K562 (cell line): ENCODE measurements around the gene BRD7. TPM values are rescaled to one million over a fixed set of nuclear protein-coding genes. Genes with fewer than 3 reads are reported as not detected.

Experiments
- ATAC-seq: fragments of 200-7000 bp; cut with Tn5 transposase; 3 replicates; pipeline ENCODE4 v1.9.1; 2020; ENCODE audit warnings: moderate library complexity
- BruUV-seq: library from RNA; stranded (reverse); fragments of 400-500 nt; replicated peaks from 2 replicates; lab custom pipeline; 2021; lab: Mats Ljungman, UMichigan
- CTCF ChIA-PET: fragments of 300-600 bp; formaldehyde crosslinking; extraction: SDS; loops from one replicate; lab custom pipeline; 2021; ENCODE audit warnings: low intra/inter-chr PET ratio; lab: Yijun Ruan, JAX
- POLR2A ChIA-PET: fragments of 300-600, 350-650 bp; sonication (Branson Sonifier 250); formaldehyde crosslinking; extraction: SDS; loops from one replicate; lab custom pipeline; 2021; ENCODE audit warnings: antibody characterized with exemption, inconsistent platforms; lab: Yijun Ruan, JAX
- DNase-seq, 4 experiments: peaks; one replicate each; pipeline versions ENCODE4 v3.0.0 to v3.0.0-alpha.2; 2011 to 2018; ENCODE audit warnings: low spot score in 3 of 4, mixed read lengths in 3 of 4; ENCODE audit errors: extremely low read depth in 1 of 4
- FAIRE-seq: peaks from 2 replicates; lab custom pipeline; 2011; peaks lifted over from hg19 to GRCh38; lab: Jason Lieb, UNC
- H2AFZ ChIP-seq: 2 replicates; pipeline ENCODE4 v1.6.0; 2011; ENCODE audit warnings: low read depth, low read length, control low read depth, inconsistent platforms
- H3K27ac ChIP-seq: fragments of 200-600 bp; 3 replicates; pipeline ENCODE4 v1.8.0; 2011; ENCODE audit warnings: low read depth, mild to moderate bottlenecking, control low read depth, inconsistent platforms, low read length, moderate library complexity, mixed read lengths; ENCODE audit errors: extremely low read depth
- H3K27me3 ChIP-seq, 2 experiments: fragments of 300-600 bp in 1 of 2; 2 replicates in 1 of 2; 3 replicates in 1 of 2; pipeline versions ENCODE4 v1.6.0 to v1.8.0; 2011; ENCODE audit warnings: inconsistent platforms in 2 of 2, low read length in 2 of 2, mild to moderate bottlenecking in 1 of 2, mixed read lengths in 1 of 2, moderate library complexity in 1 of 2; ENCODE audit not compliant: control insufficient read depth in 2 of 2, insufficient read depth in 2 of 2
- H3K36me3 ChIP-seq: fragments of 300-600 bp; 3 replicates; pipeline ENCODE4 v1.8.0; 2011; ENCODE audit warnings: mild to moderate bottlenecking, low read length, inconsistent platforms; ENCODE audit not compliant: control insufficient read depth, insufficient read depth
- H3K4me1 ChIP-seq, 2 experiments: fragments of 200-600 bp in 1 of 2; replicated peaks in 1 of 2; 2 replicates in 1 of 2; 3 replicates in 1 of 2; pipeline versions ENCODE4 v1.5.1 to v1.8.0; 2011; ENCODE audit warnings: inconsistent platforms in 2 of 2, low read length in 2 of 2, mild to moderate bottlenecking in 1 of 2, mixed read lengths in 1 of 2, moderate library complexity in 1 of 2; ENCODE audit not compliant: control insufficient read depth in 2 of 2, insufficient read depth in 2 of 2
- H3K4me2 ChIP-seq: 2 replicates; pipeline ENCODE4 v1.6.1; 2011; ENCODE audit warnings: low read length, control low read depth, inconsistent platforms, mixed read lengths; ENCODE audit not compliant: insufficient read depth
- H3K4me3 ChIP-seq: fragments of 200-600 bp; sonication (generic), shearing (Covaris generic); 2 replicates; pipeline ENCODE4 v1.5.1; 2016; ENCODE audit warnings: control low read depth, inconsistent platforms
- H3K79me2 ChIP-seq: fragments of 200-600 bp; 3 replicates; pipeline ENCODE4 v1.8.0; 2011; ENCODE audit warnings: low read length, inconsistent platforms; ENCODE audit not compliant: control insufficient read depth, insufficient read depth
- H3K9ac ChIP-seq, 2 experiments: 2 replicates each; pipeline versions ENCODE4 v1.6.0 to v1.6.1; 2011; ENCODE audit warnings: low read depth in 2 of 2, low read length in 2 of 2, control low read depth in 1 of 2, inconsistent platforms in 1 of 2, mild to moderate bottlenecking in 1 of 2, mixed read lengths in 1 of 2; ENCODE audit not compliant: insufficient read depth in 1 of 2
- H3K9me1 ChIP-seq: one replicate; pipeline ENCODE4 v1.6.0; 2011; ENCODE audit warnings: inconsistent platforms, mild to moderate bottlenecking, low read length, moderate library complexity; ENCODE audit not compliant: control insufficient read depth, insufficient read depth
- H3K9me3 ChIP-seq: replicated peaks from 2 replicates; pipeline ENCODE4 v1.5.1; 2011; ENCODE audit warnings: low read depth, low read length, inconsistent platforms; ENCODE audit not compliant: control insufficient read depth, insufficient read depth
- H4K20me1 ChIP-seq: replicated peaks from 2 replicates; pipeline ENCODE4 v1.6.1; 2011; ENCODE audit warnings: low read length, inconsistent platforms, mixed read lengths; ENCODE audit not compliant: control insufficient read depth, insufficient read depth
- CBFB ChIP-seq: sonication (generic); formaldehyde crosslinking; IDR thresholded peaks from 2 replicates; pipeline ENCODE4 v1.4.0; 2020; ENCODE audit warnings: mild to moderate bottlenecking, missing genetic modification reagents
- FOXJ3 ChIP-seq: sonication (generic); formaldehyde crosslinking; IDR thresholded peaks from 2 replicates; pipeline ENCODE4 v1.4.0; 2020; ENCODE audit warnings: mild to moderate bottlenecking, missing genetic modification reagents
- POLR2A ChIP-seq: fragments of 450-650 bp; conservative IDR thresholded peaks from 2 replicates; pipeline ENCODE4 v1.6.1; 2016
- POLR2AphosphoS2 ChIP-seq: IDR thresholded peaks from 2 replicates; pipeline ENCODE4 v1.6.1; 2012; ENCODE audit warnings: low read length, improper control_type of control experiment
- POLR2AphosphoS5 ChIP-seq: IDR thresholded peaks from 2 replicates; pipeline ENCODE4 v1.6.1; 2011; ENCODE audit warnings: mild to moderate bottlenecking, low read depth, low read length, moderate library complexity; ENCODE audit not compliant: control insufficient read depth, insufficient read depth
- POLR2G ChIP-seq: fragments of 200-400 bp; formaldehyde crosslinking; IDR thresholded peaks from 2 replicates; pipeline ENCODE4 v1.6.1; 2017; ENCODE audit warnings: low read depth, mild to moderate bottlenecking, antibody characterized with exemption, low read length, moderate library complexity
- ZBTB34 ChIP-seq: fragments of 250-450 bp; sonication (Bioruptor Pico); IDR thresholded peaks from 2 replicates; pipeline ENCODE4 v1.8.0; 2021; ENCODE audit warnings: mild to moderate bottlenecking, moderate library complexity
- ZNF197 ChIP-seq: fragments of 200-800 bp; sonication (Bioruptor generic); IDR thresholded peaks from 2 replicates; pipeline ENCODE4 v1.6.1; 2016; ENCODE audit warnings: low read depth, missing genetic modification characterization, missing compliant biosample characterization
- WGBS: fragments of 100-300 bp; shearing (Covaris generic); methylation state at CpG from one replicate; pipeline ENCODE4 v1.1.6; 2016; ENCODE audit warnings: low coverage, mixed read lengths; ENCODE audit not compliant: insufficient coverage; ENCODE audit errors: missing lambda C conversion rate; 5-methylcytosine and 5-hydroxymethylcytosine counted together
- in situ Hi-C: fragments of 300-500 bp; cut with MboI; formaldehyde crosslinking; loops from 4 replicates; pipeline ENCODE4 v1.15.0; 2018; ENCODE audit warnings: inconsistent platforms, mixed read lengths
- intact Hi-C: fragments of 100-400 bp; cut with micrococcal nuclease; formaldehyde crosslinking; loops from 2 replicates; pipeline ENCODE4 v1.14.2; 2022
- polyA plus RNA-seq, 8 experiments: library from polyadenylated mRNA; depleted of rRNA in 4 of 8; stranded (reverse) in 5 of 8; unstranded in 3 of 8; fragments of >200 nt; fragmentation: Nextera tagmentation in 2 of 8; fragmentation: Illumina TruSeq in 1 of 8; extraction: Ambion mirVana in 2 of 8; extraction: Trizol in 1 of 8; gene quantifications; 2 replicates each; pipeline versions ENCODE4 v1.2.1 to v1.2.3, GENCODE V29; 2011 to 2014; ENCODE audit warnings: inconsistent platforms in 1 of 8, missing spikeins in 1 of 8
- total RNA-seq, 7 experiments: library from RNA; depleted of rRNA in 6 of 7; stranded (reverse); fragments of >200 nt in 6 of 7; fragmentation: Illumina TruSeq in 2 of 7; extraction: Trizol in 2 of 7; gene quantifications; 2 replicates each; pipeline versions ENCODE4 v1.2.1 to v1.2.3, GENCODE V29; 2011 to 2021; ENCODE audit warnings: low replicate concordance in 1 of 7
- TF ChIP-seq, protein P1 (sequence below): fragments of 250-450 bp; sonication (Bioruptor Pico); IDR thresholded peaks from 2 replicates; pipeline ENCODE4 v1.9.0; 2021; ENCODE audit warnings: mild to moderate bottlenecking, inconsistent platforms

Gene BRD7
- total and polyA plus RNA-seq, 9 of the 15 experiments (the other 6 are each of a cell fraction or from before 2014, with no cell fraction given) = 20.6 to 101 (median 68.7) TPM

- H3K4me2 ChIP-seq = no peak overlapping the region
- no peak for ATAC-seq
- no TSS peak for BruUV-seq
- in situ Hi-C loops (no loop called here), intact Hi-C loops (no loop called here)
- no peak overlapping the region for H3K27ac ChIP-seq
- H3K9ac ChIP-seq = no peak overlapping the region
- TF ChIP-seq POLR2A = peak; percentile 44; the same call in 1 of the 2 replicates
- TF ChIP-seq POLR2G = peak; percentile 14; the same call in 1 of the 2 replicates
- no peak for TF ChIP-seq FOXJ3
- no peaks in the 10 kb centered on the region for H3K27me3 ChIP-seq
- no peak for FAIRE-seq
- ChIA-PET CTCF (no interaction called here), POLR2A (no interaction called here)
- no peaks in the 10 kb centered on the region; the same call in 1 of the 2 replicates for H4K20me1 ChIP-seq
- 77% methylated on average over 10 of the region's 10 CpGs for WGBS
- no peaks in the 10 kb centered on the region for H3K79me2 ChIP-seq
- peaks cover 96% of the 10 kb centered on the region for H3K36me3 ChIP-seq
- DNase-seq = no peak
- no peak overlapping the region for H3K4me3 ChIP-seq
- H3K9me1 ChIP-seq = no peaks in the 10 kb centered on the region
- H3K4me1 ChIP-seq = peaks cover 0 to 8% of the 10 kb centered on the region in 2 experiments; a peak in 2 of 5 replicates
- no peaks in the 10 kb centered on the region for H3K9me3 ChIP-seq
- no peak overlapping the region for H2AFZ ChIP-seq
Observed at GRCh38 chr16:50316848-50317630, 51.7 kb downstream of the BRD7 start.

DNA sequence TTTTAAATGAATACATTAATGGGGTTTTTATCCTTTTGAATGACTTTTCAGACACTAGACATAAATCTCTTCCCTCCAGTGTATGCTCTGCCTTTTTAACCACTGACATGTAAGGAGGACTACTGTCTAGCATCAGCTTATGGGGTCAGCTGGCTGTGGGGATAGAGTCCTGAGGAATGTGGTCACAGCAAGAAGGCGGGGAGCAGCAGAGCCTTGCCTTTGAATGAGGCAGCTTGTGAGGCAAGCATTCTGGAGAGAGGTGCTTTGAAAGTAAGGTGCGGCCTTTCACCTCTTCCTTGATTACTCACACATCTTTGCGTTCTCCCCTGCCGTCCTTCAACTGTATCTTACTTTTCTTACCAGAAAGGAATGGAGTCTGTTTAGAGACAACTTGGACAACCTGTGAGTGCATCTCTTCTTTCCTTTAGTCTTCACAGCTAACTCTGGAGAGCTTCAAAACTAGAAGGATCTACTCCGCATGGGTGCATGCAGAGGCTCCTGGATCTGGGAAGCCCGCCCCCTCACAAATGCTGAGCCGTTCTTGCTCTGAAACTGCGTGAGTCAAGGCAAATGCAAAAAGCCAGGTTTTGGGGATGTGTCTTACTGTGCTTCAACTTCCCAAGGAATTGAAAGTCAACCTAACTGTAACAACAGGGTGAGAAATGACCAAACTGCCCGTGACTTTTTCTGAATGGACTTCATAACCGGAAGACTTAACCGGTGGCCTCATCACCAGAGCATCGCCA, 52.5 kb downstream of the BRD7 start:
- ATAC-seq (no peak), DNase-seq (no peak)
- no peak overlapping the region for H2AFZ ChIP-seq
- H3K27ac ChIP-seq = no peak overlapping the region
- WGBS = 91% methylated on average over 12 of the region's 12 CpGs
- no peaks in the 10 kb centered on the region for H3K79me2 ChIP-seq
- CTCF ChIA-PET = no interaction called here
- H3K9me1 ChIP-seq = no peaks in the 10 kb centered on the region
- no peak overlapping the region for H3K9ac ChIP-seq
- H3K9me3 ChIP-seq = no peaks in the 10 kb centered on the region
- in situ Hi-C loops = no loop called here
- TF ChIP-seq CBFB (no peak), POLR2A (peak; percentile 10), ZBTB34 (CRISPR knock-in tag) (no peak), POLR2AphosphoS5 (peak; percentile 27; the same call in 1 of the 2 replicates), ZNF197 (CRISPR knock-in tag) (no peak), POLR2AphosphoS2 (peak; percentile 41; the same call in 1 of the 2 replicates)
- TF ChIP-seq, protein P1, sequence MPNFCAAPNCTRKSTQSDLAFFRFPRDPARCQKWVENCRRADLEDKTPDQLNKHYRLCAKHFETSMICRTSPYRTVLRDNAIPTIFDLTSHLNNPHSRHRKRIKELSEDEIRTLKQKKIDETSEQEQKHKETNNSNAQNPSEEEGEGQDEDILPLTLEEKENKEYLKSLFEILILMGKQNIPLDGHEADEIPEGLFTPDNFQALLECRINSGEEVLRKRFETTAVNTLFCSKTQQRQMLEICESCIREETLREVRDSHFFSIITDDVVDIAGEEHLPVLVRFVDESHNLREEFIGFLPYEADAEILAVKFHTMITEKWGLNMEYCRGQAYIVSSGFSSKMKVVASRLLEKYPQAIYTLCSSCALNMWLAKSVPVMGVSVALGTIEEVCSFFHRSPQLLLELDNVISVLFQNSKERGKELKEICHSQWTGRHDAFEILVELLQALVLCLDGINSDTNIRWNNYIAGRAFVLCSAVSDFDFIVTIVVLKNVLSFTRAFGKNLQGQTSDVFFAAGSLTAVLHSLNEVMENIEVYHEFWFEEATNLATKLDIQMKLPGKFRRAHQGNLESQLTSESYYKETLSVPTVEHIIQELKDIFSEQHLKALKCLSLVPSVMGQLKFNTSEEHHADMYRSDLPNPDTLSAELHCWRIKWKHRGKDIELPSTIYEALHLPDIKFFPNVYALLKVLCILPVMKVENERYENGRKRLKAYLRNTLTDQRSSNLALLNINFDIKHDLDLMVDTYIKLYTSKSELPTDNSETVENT (CRISPR knock-in tag) = no peak
- TF ChIP-seq, all 486 proteins: peak for 3
- H3K27me3 ChIP-seq = no peaks in the 10 kb centered on the region
- H3K4me3 ChIP-seq = no peak overlapping the region
- H3K36me3 ChIP-seq = peaks cover 95% of the 10 kb centered on the region
- H3K4me1 ChIP-seq = peaks cover 0 to 8% of the 10 kb centered on the region in 2 experiments; a peak in 2 of 5 replicates
- no peak for FAIRE-seq
- intact Hi-C loops = no loop called here
- POLR2A ChIA-PET = interaction anchor here (0.9 to 1.1 kb wide), 2 partner anchors 10 to 43 kb away, joined by 3 to 4 read pairs; no protein-coding TSS in a partner anchor
- H3K4me2 ChIP-seq = no peak overlapping the region
- no peaks in the 10 kb centered on the region; the same call in 1 of the 2 replicates for H4K20me1 ChIP-seq
- BruUV-seq = no TSS peak
